ENCODE measurements around the gene NFE2.
"Not testable (repeated sequence)": the region's sequence is repeated elsewhere in the genome, so short reads cannot be mapped to it uniquely, and the experiment has no call there.

NFE2 gene

GRCh38 chr12:54300732-54301427, at the start of gene NFE2:
TSS of gene NFE2 (minus strand) at chr12:54301015. CDS start at chr12:54295248, 5,767 bp downstream.
- DNase-seq = no peak

DNA sequence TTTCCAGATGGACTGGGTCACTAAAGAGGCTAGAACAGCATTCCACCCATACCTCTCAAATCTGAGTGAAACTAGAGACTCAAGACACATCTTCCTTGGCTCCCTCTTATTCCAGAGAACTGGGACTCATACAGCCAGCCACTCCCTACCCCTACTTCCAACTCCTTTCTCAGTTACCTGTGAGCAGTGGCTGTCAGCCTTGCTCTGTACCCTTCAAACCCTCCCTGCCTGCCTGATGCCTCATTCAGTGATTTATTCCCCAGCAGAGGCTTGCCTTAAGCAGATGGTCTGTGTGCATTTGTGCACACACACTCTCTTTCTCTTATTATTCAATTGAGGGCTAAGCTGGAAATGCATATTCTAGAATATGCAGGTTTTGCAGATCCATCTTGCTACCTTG, 48.9 kb upstream of the NFE2 start:
- DNase-seq = no peak

GRCh38 chr12:54349036-54349435, 48.2 kb upstream of the NFE2 start:
- no peak for DNase-seq

DNA sequence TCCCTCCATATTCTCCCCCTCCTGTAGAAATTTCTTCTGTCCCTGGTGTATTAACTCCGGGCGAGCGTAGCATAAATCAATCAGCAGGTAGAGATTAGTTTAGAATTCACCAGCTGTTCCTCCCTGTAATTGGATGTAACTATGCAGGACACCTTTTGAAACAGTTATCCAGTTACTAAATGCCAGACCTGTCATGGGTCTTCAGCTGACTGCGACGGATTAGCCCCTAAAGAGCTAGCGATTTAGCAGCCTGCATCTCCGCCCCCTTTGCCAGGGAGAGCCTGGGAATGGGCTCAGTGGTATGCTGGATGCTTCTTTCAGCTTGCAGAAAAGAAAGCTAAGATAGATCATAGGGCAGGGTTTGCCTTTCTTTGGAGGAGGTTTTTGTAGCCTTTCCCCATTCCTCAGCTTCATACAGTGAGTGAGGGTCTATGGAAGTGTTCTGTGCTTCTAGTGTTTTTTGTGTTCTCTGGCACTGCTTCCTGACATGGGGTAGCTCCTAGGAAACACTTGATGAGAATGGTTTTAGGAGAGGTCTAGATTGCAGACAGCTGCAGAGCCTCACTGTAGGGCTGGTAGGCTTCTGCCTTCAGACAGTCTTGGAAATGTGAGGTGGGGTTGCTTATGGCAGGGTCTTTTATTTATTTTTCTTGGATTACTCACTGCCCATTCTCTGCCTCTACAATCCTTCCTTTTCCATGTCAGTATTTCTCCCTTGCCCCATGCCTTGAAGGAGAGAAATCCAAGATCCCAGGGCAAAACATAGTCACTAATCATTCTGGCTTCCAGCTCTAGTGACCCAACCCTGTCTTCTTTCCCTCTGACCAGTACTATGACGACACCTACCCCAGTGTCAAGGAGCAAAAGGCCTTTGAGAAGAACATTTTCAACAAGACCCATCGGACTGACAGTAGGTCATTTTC, 40.8 kb upstream of the NFE2 start:
- DNase-seq = no peak

GRCh38 chr12:54340846-54341245, 40.0 kb upstream of the NFE2 start:
- no peak for DNase-seq

- no peak for DNase-seq
These were observed 38.0 kb upstream of the NFE2 start for GRCh38 chr12:54338698-54339296.

DNA sequence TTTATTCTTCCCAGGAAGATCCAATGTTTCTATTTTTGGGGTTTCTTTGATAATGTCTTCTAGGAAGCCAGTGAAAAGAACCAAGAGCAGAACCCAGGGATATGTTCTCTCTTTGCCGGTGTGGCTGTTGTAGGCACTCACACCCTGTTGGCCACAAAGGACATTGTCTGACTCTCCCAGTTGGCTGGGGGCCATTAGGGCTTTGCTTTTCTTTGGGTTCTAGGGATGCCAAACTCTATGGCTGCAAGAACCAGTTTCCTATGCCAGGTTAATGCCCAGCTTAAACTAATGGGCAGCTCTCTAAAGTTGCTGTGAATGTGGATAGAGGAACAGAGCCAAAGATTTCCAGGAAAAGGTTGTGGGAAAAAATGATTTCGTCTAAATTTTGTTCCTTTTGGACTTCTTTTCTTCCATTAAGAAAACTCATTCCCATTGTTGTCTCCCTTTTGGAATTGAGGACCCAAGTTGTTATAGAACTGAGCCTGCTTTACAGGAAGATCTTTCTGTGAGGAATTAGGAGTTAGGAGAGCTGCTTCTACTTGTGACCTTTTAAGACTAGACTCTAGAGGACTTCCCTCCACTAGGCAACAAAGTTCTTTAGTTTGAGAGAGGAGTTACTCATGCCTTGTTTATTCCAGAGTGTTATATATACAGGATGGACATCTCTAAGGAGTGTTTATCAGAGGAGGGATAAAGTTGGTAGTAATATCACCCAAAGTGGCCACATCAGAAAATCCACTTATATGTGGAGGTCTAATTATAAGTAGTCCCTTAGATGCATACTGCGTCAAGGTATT, 37.2 kb upstream of the NFE2 start:
- DNase-seq = no peak

GRCh38 chr12:54337280-54337842, 36.5 kb upstream of the NFE2 start:
- DNase-seq = no peak

GRCh38 chr12:54333420-54334034, 32.7 kb upstream of the NFE2 start:
- DNase-seq = no peak

GRCh38 chr12:54331461-54331860, 30.6 kb upstream of the NFE2 start:
- DNase-seq = no peak

GRCh38 chr12:54330442-54330841, 29.6 kb upstream of the NFE2 start:
- DNase-seq = no peak

DNA sequence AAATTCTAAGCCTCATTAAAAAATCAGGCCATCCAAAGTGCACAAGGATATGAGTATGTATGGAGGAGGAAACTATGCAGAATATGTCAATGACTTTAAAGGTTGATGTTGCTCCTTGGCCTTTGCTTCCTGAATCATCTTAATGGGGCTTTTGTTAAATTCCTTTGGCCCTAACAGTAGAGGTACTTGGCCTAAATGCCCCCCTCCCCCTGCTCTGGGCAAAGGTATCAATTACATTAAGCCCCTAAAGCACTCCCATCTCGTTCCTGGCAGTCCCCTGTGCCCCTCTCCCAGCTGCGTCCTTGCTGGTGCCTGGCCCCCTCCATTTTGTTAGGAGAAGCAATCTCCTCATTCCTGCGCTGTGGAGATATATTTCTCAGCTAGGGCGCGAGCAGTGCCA, 28.9 kb upstream of the NFE2 start:
- no peak for DNase-seq

GRCh38 chr12:54328595-54329337, 28.0 kb upstream of the NFE2 start:
- DNase-seq = no peak

DNA sequence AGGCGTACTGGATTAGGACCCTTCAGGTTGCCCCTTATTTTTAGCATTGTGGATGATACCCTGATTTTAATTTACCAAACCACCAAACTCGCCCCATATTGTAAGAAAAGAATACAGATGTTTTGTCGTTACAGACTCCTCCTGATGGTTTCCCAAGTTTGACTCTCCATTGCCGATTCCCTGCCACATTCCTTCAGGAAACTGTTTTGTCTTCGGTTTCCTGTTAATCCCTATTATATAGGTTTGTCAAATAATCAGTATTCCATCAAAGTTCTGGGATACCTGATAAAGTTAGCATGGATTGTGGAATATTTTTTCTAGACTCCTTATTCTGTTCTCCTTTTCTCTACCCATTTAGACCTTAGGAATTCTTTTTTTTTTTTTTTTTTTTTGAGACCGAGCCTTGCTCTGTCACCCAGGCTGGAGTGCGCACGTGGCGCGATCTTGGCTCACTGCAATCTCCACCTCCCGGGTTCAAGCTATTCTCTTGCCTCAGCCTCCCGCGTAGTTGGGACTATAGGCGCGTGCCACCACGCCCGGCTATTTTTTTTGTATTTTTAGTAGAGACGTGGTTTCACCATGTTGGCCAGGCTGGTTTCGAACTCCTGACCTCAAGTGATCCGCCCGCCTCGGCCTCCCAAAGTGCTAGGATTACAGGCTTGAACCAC, 24.8 kb upstream of the NFE2 start:
- not testable (repeated sequence) for DNase-seq

DNA sequence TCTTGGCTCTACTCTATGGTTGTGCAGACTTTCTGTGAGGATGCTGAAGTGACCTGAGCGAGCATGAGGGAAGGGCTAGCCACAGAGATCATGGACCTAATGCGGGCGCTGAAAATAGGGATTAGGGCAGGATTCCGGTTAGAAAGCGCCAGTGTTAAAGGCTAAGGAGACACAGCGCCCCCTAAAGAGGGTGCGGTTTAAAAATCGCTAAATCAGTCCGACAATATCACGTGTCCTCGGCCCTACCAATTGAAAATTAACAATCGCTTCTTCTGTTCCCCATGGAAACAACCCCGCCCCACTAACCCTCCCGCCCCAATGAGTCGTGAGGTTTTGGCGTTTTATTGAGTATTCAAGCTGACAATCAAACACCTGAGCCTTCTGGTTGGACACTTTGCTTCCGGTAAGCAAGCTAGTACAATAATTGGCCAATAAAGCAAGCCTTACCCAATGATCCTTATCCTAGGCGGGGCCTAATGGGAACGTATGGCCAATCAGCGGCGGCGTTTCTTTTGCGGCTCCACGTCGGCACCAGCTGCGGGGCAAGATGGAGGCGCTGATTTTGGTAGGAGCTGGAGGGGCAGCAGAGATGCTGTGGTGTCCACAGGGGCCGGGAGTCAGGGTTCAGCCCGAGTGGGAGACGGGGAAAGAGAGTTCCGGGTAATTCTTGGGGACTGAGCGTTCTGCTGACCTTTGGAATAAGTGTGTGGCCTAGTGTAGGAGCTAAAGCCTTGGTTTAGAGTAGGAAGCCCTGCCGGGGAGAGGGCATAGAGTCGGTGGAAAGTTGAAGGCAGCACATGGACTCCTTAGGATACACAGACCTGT, 24.0 kb upstream of the NFE2 start, which contains the start of gene COPZ1:
COPZ1 (plus strand) TSS at position 515 of the 825 bp plus-strand sequence; CDS start at position 548, 33 bp downstream.
- peak; percentile 99 for DNase-seq

DNA sequence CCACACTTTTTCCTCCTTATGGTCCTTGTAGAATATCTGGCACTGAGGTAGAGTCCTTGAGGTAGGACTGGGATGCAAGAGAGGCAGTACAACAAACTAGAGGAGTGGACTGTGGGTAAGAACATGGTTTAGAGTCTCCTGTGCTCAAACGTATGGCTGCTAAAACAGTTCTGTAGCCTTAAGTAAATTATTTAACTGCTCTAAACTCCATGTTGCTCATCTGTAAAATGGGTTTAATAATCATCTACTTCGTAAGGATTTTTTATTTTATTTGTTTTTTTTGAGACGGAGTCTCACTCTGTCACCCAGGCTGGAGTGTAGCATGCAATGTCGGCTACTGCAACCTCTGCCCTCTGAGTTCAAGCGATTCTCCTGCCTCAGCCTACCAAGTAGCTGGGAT, 20.5 kb upstream of the NFE2 start:
- DNase-seq = no peak

GRCh38 chr12:54312309-54312708, 11.5 kb upstream of the NFE2 start:
- DNase-seq = not testable (repeated sequence)

DNA sequence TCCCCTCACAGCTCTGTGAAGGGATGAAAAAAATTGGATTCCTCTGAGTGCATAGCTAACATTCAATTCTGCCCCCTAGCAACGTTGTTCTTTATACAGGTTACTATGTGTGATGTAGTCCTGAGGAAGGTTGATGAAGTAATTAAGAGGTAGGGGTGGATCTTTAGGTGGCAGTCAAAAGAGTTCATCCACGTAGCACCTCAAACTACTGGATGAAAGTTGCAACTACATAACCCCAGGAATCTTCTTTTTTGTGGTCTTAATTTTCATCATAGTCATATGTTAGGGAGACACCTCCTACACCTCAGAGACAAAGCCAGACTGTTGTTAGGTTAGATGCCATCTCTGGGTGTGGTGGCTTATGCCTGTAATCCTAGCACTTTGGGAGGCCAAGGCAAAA, 10.2 kb upstream of the NFE2 start:
- DNase-seq = no peak

DNA sequence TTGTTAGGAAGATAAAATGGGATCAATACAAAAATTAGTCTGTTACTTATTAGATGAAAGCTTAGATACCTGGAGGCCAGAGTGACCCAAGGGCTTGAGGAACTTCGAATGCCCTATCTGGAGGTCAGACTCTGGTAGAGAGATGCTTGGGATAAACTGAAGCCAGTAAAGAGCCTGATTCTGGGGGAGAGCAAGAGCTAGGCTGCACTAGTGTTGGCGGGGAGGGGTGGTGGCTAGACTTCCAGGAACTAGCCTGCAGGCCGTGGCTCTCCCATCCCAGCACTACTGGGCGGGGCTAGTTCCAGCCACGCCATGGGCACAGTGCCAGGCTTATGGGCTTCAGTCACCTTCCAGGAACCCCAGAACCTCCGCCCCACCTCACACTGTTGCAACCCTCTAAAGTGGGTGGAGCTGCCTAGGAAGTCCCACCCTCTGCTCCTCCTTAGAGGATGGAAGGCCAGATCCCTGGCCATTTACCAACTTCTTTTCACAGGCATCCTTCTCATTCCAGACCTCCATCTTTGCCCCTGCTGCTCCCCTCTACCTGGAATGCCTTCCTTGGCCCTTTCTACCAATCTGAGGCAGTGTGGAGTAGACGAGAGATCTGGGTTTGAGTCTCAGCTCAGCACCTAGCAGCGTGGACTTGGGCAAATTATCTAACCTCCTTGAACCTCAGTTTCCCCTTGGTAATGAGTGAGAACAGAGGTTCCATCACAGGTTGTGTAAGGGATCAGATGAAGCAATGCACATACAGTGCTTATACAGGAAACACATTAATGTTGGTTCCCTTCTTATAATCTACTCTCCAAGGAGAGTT, 6.3 kb upstream of the NFE2 start:
- no peak for DNase-seq

All from activated CD4-positive, alpha-beta T cell treated with anti-CD3 and anti-CD28 coated beads, Interleukin-2, amount 50 U/mL, for 16 hours (primary cell).